ENCODE results near the gene TRIM10.

DNA sequence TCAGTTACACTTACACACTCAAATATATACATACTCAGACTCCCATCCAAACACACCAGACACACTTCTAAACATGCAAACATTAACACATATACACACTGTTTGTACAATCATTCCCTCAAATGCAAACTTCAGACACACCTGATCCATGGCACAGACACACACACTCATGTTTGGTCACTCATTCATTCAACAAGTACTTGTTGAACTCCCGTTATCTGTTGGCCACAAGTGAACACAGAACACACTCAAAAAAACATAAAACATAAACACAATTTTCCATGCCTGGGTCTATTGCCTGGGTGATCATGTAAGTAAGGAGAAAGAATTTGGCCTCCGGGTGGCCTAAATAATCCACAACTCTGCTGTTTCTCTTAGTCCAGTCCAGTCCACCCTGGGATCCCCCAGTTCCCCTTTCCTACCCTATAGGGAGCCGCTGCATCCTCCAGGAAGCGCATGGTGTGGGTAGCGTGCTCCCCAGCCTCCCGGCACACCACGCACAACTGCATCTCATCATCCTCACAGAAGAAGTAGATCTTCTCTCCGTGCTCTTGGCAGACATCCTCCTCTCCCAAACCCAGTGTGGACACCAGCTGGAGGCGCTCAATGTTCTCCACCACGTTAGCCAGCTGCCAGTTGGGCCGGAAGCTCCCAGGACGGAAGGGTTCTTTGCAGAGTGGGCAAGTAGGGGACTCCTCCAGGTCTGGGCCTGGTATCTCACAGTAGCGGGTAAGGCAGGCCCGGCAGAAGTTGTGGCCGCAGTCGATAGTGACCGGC, 815 bp downstream of the TRIM10 start:
- TF ChIP-seq, protein P1, sequence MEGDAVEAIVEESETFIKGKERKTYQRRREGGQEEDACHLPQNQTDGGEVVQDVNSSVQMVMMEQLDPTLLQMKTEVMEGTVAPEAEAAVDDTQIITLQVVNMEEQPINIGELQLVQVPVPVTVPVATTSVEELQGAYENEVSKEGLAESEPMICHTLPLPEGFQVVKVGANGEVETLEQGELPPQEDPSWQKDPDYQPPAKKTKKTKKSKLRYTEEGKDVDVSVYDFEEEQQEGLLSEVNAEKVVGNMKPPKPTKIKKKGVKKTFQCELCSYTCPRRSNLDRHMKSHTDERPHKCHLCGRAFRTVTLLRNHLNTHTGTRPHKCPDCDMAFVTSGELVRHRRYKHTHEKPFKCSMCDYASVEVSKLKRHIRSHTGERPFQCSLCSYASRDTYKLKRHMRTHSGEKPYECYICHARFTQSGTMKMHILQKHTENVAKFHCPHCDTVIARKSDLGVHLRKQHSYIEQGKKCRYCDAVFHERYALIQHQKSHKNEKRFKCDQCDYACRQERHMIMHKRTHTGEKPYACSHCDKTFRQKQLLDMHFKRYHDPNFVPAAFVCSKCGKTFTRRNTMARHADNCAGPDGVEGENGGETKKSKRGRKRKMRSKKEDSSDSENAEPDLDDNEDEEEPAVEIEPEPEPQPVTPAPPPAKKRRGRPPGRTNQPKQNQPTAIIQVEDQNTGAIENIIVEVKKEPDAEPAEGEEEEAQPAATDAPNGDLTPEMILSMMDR (IDR thresholded peaks at IDR 0.05) = no peak
- no peak for TF ChIP-seq POLR2A (IDR thresholded peaks at IDR 0.05)
